Stimulated activated CD4-positive, alpha-beta T cell treated with anti-CD3 and anti-CD28 coated beads, Interleukin-1b, Interleukin-23, amount 100 ng/mL, for 24 hours (primary cell): ENCODE measurements around the gene PDGFC.

Source experiments
- DNase-seq, 4 experiments: peaks; one replicate each; pipeline ENCODE4 v3.0.0-alpha.2; 2020; ENCODE audit warnings: low read depth in 4 of 4, low spot score in 1 of 4

PDGFC gene

DNA sequence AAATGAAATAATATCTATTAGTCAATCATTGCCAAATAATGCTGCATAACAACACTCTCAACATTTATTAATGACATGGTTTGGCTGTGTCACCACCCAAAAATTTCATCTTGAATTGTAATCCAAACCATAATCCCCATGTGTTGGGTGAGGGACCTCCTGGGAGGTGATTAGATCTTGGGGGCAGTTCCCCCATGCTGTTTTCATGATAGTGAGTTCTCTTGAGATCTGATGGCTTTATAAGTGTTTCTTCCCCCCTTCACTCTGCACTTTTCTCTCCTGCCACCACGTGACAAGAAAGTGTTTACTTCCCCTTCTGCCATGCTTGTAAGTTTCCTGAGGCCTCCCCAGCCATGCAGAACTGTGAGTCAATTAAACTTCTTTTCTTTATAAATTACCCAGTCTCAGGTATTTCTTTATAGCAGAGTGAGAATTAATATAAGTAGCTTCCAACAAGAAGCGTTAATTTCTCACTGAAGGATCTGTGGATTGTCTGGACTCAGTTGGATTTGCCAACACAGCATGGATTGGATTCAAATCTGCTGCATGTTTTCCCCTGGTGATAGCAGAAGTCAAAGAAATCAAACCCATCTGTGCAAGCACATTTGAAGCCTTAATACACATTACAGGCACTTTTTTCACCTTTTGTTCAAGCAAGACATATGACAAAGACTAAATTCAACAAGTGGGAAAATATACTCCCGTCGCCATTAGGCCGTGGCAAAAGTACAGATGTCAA lies 216.6 kb downstream of the PDGFC start:
- DNase-seq: no peak

DNA sequence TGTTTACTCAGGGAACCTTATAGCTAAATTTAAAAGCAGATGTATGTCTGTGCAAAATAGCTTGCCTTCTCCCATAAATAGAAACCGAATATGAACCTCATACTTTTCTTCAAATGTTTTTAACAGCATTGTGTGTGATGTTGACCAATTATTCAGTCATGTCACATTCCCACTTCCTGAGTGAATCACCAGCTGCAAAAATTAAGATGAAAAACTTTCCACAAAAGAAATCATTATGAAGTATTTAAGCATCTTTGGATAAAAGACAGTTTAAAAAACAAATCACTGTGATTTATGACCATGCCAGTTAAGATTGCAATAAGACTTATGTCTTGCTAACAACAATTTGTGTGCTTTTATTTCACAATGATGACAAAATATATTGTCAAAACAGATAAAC lies 220.1 kb downstream of the PDGFC start:
- DNase-seq: no peak

DNA sequence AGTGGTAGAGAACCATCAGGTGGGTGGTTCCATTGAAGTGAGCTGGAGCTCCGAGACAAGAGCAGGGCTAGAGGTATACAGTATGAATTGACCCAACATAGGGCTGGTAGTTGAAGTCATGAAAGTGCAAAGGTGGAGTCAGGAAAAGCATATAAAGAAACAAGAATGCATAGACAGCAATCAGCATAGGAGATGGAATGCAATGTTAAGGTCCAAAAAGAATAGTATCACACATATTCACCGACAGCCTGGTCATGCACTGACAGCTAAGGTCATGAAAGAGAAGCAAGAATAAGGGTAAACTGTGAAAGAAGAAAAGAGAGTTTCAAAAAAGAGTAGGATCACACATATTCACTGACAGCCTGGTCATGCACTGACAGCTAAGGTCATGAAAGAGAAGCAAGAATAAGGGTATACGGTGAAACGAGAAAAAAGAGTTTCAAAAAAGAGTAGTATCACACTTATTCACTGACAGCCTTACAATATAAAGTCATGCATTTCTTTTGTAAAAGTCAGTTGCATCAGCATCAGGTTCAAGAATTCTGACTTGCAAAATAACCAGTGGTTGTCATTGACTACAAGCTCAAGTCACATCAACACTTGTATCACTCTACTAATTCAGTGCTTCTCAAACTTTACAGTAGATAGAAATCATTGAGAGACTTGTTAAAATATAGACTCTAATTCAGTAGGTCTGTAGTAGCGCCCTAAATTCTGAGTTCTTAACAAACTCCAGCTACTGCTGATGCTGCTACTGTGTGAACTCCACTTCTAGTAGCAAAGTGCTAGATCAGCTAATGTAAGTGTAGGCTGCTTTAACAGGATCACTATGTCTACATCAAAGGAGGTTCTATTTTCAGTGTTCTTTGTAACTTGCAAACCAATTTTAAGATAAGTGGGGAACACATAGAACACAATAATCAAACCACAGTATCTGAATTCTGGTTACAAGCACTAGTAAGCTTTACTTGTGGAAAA lies 221.9 kb downstream of the PDGFC start:
- DNase-seq: no peak

DNA sequence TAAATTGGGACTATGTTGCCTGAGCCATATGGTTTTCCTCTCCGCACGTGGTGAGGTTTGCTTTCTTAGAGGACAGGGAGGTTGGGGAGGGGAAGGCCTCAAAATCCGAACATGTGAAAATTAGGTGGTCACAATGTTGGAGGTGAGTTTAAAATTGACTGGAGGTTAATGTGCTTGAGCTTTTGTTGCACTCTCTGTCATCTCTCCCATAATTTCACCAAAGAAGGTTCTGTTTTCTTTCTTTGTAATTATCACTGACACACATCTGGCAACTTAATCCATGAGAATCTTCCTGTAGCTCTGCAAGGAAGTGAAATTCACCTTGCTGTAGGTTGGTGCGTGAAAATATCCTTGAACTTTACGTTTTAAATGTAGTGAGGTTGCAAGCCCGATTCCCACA lies 225.5 kb downstream of the PDGFC start:
- no peak for DNase-seq

DNA sequence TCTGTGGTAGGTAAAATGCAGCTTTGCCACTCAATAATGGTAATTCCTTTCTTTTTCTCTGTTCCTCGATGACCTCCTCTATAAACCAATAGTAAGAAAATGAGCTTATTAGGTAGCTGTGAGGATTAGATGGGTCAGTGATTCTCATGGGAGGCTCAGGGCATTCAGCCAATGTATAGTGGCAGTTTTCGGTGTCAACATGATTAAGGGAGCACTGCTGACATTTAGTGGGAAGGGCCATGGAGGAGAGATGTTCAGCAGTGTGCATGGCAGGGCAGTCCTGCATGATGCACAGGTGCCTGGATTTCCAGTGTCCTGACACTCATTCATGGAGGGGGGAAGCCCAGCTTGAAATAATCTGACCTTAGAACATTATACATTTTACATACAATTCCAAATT lies 232.8 kb downstream of the PDGFC start:
- DNase-seq: no peak

DNA sequence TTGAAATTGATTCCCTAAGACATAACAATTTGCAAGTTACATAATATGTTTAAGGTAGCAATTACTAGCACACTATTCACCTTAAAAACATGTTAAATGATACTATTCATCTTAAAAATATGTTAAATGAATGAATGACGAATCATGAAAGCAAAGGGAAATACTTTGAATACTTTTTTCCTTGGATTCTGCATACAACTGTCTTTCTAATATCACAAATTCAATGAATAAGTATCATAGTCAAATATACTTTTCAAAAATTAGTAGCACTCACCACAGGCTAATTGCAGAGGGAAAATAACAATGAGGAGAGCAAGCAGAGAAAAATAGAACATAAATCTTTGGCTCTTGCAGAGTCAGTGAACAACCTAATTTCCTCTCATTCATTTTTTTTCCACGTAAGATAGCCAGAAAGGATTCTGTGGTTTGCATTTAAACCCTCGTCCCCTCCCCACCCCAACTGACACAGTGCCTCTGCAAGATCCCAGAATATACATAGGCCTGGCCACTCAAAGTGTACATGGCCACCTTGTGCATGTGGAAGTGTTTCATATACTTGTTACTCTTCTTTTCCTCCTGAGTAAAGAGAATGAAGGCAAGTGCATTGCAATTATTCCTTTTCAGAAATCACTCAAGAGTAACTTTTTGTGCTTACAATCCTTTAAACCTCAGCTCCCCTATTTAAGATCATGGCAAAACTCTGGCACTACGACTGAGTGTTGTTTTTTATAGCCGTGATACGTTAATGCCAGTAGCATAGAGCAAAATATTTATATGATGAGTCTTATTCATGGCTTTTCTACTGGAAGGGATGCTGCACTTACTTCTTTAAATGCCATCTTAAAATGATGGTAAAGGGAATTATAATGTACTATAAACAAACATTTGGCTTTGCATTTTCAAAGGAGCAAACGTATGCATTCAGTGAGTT lies 236.4 kb downstream of the PDGFC start:
- DNase-seq: no peak

DNA sequence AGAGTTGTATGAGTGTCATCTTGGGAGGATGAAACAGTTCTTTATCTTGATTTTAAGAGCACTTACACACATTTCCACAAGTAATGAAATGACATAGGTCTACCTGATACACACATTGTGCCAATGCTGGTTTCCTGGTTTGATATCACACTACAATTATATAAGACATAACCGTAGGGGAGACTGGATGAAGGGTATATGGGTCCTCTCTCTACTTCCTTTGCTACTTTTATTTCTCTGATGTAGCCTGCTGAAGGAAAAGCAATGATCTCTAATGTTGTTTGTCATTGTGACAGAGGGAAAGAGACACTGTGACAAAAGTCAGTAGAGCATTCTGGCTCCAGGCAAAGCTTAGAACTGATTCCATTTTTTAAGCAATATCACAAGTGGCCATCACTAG lies 238.0 kb downstream of the PDGFC start:
- no peak for DNase-seq

DNA sequence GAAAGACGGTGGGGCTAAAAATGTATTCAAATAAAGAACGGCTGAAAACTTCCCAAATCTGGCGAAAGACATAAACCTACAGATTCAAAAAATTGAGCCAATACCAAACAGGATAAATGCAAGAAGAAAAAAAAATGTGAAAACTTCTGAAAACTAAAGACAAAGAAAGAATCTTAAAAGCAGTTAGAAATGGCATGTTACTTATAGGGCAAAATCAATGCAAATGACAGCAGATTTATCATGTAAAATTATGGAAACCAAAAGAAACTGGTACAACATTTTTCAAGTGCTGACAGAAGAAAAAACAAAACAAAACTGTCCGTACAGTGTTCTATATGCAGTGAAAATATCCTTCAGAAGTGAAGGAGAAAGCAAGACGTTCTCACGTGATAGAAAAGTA lies 239.0 kb downstream of the PDGFC start:
- DNase-seq: no peak

DNA sequence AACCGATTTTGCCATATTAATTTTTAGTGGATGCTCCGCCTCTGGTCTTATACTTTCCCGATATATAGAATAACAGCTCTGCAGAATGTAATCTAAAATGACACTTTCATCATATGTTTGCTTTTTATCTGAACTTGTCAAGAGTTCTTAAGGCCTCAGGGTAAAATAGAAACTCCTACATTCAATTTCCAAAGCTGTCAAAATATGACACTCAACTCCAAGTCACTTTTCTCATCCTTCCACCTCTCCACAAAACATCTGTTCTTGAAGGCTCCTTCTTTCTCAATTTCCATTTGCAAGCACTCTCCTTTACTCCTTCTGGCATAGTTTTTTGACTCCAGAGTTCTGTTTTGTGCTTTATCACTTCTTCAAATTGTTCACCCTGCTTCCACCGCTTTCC lies 242.2 kb downstream of the PDGFC start:
- DNase-seq: no peak

DNA sequence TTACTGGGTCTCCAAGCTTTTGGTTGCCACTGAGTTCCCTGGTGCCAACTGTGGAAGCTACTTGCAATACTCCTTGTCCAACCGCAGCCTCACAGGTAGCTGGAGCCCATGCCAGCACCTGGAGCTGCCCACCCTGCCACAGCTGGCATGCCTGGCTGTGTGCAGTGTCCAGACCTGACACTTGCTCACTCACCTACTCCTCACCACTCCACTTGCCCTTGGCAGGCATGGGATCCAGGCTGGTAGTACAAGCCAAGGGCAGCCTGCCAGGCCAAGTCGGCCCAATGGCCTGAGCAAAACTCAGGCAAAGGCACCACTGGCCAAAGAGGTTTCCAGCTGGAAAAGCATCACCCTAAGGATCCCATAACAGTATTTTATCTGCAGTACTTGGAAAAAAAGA lies 246.3 kb downstream of the PDGFC start:
- no peak for DNase-seq

DNA sequence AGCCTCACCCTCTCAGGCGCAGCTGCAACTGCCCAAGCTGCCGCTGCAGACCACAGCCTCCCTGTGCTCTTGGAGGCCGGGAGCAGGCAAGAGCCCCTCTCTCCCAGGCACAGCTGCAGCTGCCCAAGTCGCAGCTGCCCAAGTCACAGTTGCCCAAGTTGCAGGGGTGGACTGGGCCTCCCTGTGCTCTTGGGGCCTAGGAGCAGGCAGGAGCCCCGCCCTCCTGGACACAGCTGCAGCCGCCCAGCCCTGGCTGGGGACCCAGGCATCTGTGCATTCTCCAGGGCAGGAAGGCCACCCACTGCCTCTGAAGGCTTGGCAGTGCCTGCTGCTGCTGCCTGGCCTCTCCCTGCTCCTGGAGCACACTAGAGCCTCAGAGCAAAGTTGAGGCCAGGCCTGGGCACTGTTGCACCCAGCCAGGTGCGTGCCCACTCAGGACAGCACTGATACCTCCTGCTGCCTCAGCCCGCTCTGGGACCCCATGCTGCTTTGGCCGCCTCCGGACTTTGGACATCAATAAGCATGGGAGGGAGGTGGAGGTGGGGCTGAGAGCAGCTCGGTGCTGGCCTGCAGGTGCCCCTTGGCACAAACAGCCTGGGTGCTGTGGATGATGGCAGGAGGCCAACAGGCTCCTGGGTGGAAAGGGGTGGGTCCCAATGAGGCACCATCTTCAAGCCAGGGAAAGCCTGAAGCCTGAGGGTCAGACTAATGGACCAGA lies 247.5 kb downstream of the PDGFC start:
- DNase-seq: no peak

DNA sequence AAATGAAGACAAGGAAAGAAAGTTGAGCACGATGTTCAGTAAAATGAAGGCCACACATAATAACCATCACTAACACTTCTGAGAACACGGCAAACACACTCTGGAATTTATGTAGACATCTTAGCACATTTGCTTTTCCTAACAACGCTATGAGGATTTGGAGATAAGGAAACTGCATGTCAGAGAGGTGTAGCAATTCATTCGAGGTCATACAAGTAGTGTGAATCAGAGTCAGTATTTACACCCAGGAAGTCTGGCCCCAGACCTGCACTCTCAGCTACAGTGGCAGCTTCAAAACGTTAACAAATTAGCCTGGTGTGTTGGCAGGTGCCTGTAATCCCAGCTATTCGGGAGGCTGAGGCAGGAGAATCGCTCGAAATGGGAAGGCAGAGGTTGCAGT lies 253.4 kb downstream of the PDGFC start:
- no peak for DNase-seq

DNA sequence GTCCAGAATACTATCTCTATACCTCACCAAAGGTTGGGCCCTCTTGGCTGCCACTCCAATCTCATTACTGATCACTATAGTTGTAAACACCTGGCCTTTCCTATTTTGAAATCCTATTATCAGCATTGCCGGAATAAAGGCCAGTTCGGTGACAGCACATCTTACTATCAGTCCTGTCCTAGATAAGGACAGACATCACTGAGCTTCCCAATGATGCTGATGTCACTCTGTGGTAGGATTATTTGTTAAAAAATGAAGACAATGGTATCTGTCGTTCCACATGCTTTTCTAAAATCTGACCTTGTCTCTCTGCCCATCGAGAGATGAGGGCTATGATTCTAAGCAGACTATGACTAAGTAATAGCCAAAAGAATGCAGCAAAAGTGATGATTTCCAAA lies 260.4 kb downstream of the PDGFC start:
- no peak for DNase-seq
